HG02623 (cell line): ENCODE results near the gene CLEC18B.
"Not testable (repeated sequence)": the region's sequence is repeated elsewhere in the genome, so short reads cannot be mapped to it uniquely, and the experiment has no call there.

Experiments used
- ATAC-seq: cut with Tn5 transposase; IDR thresholded peaks from one replicate; pipeline ENCODE4 v1.9.1; 2021; ENCODE audit warnings: moderate library complexity; ENCODE audit not compliant: unreplicated experiment

CLEC18B gene

GRCh38 chr16:74446866-74447265, 25.6 kb upstream of the CLEC18B start:
- no peak for ATAC-seq

- ATAC-seq, result not testable (repeated sequence)
Measured at GRCh38 chr16:74443624-74444346, 22.5 kb upstream of the CLEC18B start.

GRCh38 chr16:74439685-74440084, 18.4 kb upstream of the CLEC18B start:
- ATAC-seq, result no peak

GRCh38 chr16:74438492-74438979, 17.3 kb upstream of the CLEC18B start:
- ATAC-seq, result no peak

GRCh38 chr16:74431516-74431915, 10.2 kb upstream of the CLEC18B start:
- no peak for ATAC-seq

GRCh38 chr16:74430036-74430712, 8.9 kb upstream of the CLEC18B start:
- ATAC-seq, result not testable (repeated sequence)

- ATAC-seq, result not testable (repeated sequence)
Measured at GRCh38 chr16:74428493-74428892, 7.2 kb upstream of the CLEC18B start.

GRCh38 chr16:74425751-74426150, 4.5 kb upstream of the CLEC18B start:
- ATAC-seq, result not testable (repeated sequence)

GRCh38 chr16:74423721-74424120, 2.4 kb upstream of the CLEC18B start:
- not testable (repeated sequence) for ATAC-seq

GRCh38 chr16:74422086-74422485, 808 bp upstream of the CLEC18B start:
- ATAC-seq, result not testable (repeated sequence)

GRCh38 chr16:74421482-74421785, 156 bp upstream of the CLEC18B start:
- ATAC-seq, result not testable (repeated sequence)

- not testable (repeated sequence) for ATAC-seq
Measured at GRCh38 chr16:74419811-74420210, 1.5 kb downstream of the CLEC18B start.

- not testable (repeated sequence) for ATAC-seq
Measured at GRCh38 chr16:74417897-74418296, 3.4 kb downstream of the CLEC18B start.

GRCh38 chr16:74413920-74414319, 7.4 kb downstream of the CLEC18B start:
- ATAC-seq, result not testable (repeated sequence)

- not testable (repeated sequence) for ATAC-seq
Measured at GRCh38 chr16:74413485-74413884, 7.8 kb downstream of the CLEC18B start.

- ATAC-seq, result not testable (repeated sequence)
Measured at GRCh38 chr16:74412775-74413390, 8.4 kb downstream of the CLEC18B start.

- not testable (repeated sequence) for ATAC-seq
Measured at GRCh38 chr16:74412138-74412774, 9.0 kb downstream of the CLEC18B start.

- ATAC-seq, result not testable (repeated sequence)
Measured at GRCh38 chr16:74410981-74411380, 10.3 kb downstream of the CLEC18B start.

- ATAC-seq, result not testable (repeated sequence)
Measured at GRCh38 chr16:74410057-74410957, 11.0 kb downstream of the CLEC18B start.
